ENCODE results near the gene LRP1B. TPM values are rescaled to one million over a fixed set of nuclear protein-coding genes. Genes with fewer than 3 reads are reported as not detected.

LRP1B gene
- total RNA-seq, 1 experiment from 2014 or later = 0.52 TPM

GRCh38 chr2:140589273-140589672 is 1541.5 kb downstream of the LRP1B start:
- ChIA-PET CTCF (no interaction called here), POLR2A (no interaction called here)
- H3K4me3 Mint-ChIP-seq = no peak overlapping the region
- TF ChIP-seq ZNF232 (CRISPR knock-in tag; IDR thresholded peaks at IDR 0.05) (no peak), GABPB1 (CRISPR knock-in tag; IDR thresholded peaks at IDR 0.05) (no peak), JUN (CRISPR knock-in tag; IDR thresholded peaks at IDR 0.05) (no peak), ATF3 (CRISPR knock-in tag; conservative IDR thresholded peaks at IDR 0.05) (no peak), ZNF121 (CRISPR knock-in tag; IDR thresholded peaks at IDR 0.05) (no peak), FOXJ3 (CRISPR knock-in tag; IDR thresholded peaks at IDR 0.05; ENCODE audit: borderline replicate concordance) (no peak), ATF6 (CRISPR knock-in tag; IDR thresholded peaks at IDR 0.05) (no peak), FOXK1 (CRISPR knock-in tag; IDR thresholded peaks at IDR 0.05) (no peak), ZNF281 (CRISPR knock-in tag; IDR thresholded peaks at IDR 0.05) (no peak), ZNF416 (CRISPR knock-in tag; IDR thresholded peaks at IDR 0.05) (no peak), E2F5 (CRISPR knock-in tag; IDR thresholded peaks at IDR 0.05) (no peak), SOX15 (CRISPR knock-in tag; IDR thresholded peaks at IDR 0.05) (no peak), TEAD4 (CRISPR knock-in tag; IDR thresholded peaks at IDR 0.05) (no peak), CREM (CRISPR knock-in tag; IDR thresholded peaks at IDR 0.05) (no peak)
- H3K27ac Mint-ChIP-seq = no peak overlapping the region
- ATAC-seq (no peak), DNase-seq (ENCODE audit: low spot score) (no peak)
- no peaks in the 10 kb centered on the region for H3K27me3 Mint-ChIP-seq (ENCODE audit: low read depth)
- no peaks in the 10 kb centered on the region for H3K36me3 Mint-ChIP-seq
- H3K4me1 Mint-ChIP-seq = no peaks in the 10 kb centered on the region; the same call in 1 of the 2 replicates
- no peaks in the 10 kb centered on the region for H3K9me3 Mint-ChIP-seq

- Mint-ChIP-seq H3K4me3 (no peak overlapping the region), H3K27ac (no peak overlapping the region), H3K4me1 (no peaks in the 10 kb centered on the region; the same call in 1 of the 2 replicates), H3K36me3 (no peaks in the 10 kb centered on the region), H3K27me3 (ENCODE audit: low read depth) (no peaks in the 10 kb centered on the region), H3K9me3 (no peaks in the 10 kb centered on the region)
- DNase-seq (ENCODE audit: low spot score) (peak; percentile 64), ATAC-seq (peak; percentile 100)
- ChIA-PET CTCF (interaction anchor here (0.6 to 1.2 kb wide), 13 partner anchors 9 to 1554 kb away, joined by 3 to 10 read pairs (median 3); no protein-coding TSS in a partner anchor), POLR2A (no interaction called here)
- no peak for TF ChIP-seq ZNF532 (CRISPR knock-in tag; IDR thresholded peaks at IDR 0.05; ENCODE audit: borderline replicate concordance)
- TF ChIP-seq CTCF (IDR thresholded peaks at IDR 0.05) = peak; percentile 54
- TF ChIP-seq RORB (CRISPR knock-in tag; IDR thresholded peaks at IDR 0.05) = no peak
- no peak for TF ChIP-seq ZNF671 (CRISPR knock-in tag; IDR thresholded peaks at IDR 0.05)
- no peak for TF ChIP-seq NR2C2 (CRISPR knock-in tag; IDR thresholded peaks at IDR 0.05)
- no peak for TF ChIP-seq JUN (CRISPR knock-in tag; IDR thresholded peaks at IDR 0.05)
These were observed 1544.4 kb downstream of the LRP1B start for GRCh38 chr2:140586379-140586778.

Data from WTC11 (cell line).